OCI-LY1 (cell line): Measurements from ENCODE around the gene HMCN2.

Experiments
- H2AFZ ChIP-seq: fragments of 200-600 bp; sonication (generic), shearing (Covaris generic); 2 replicates; pipeline ENCODE4 v1.6.0; 2014; ENCODE audit warnings: antibody characterized with exemption, mild to moderate bottlenecking, low read length
- H3F3A ChIP-seq: fragments of 200-600 bp; sonication (generic), shearing (Covaris generic); 2 replicates; pipeline ENCODE4 v1.6.0; 2014; ENCODE audit warnings: mild to moderate bottlenecking, antibody characterized with exemption, low read length, moderate library complexity; ENCODE audit not compliant: insufficient read depth
- H3K27ac ChIP-seq: fragments of 200-600 bp; sonication (generic); 2 replicates; pipeline ENCODE4 v1.5.1; 2014; ENCODE audit warnings: low read length, mixed run types, mild to moderate bottlenecking, low read depth; ENCODE audit not compliant: poor library complexity, severe bottlenecking
- H3K27me3 ChIP-seq: fragments of 200-600 bp; sonication (generic); 2 replicates; pipeline ENCODE4 v1.6.0; 2014; ENCODE audit warnings: antibody characterized with exemption, mild to moderate bottlenecking, low read length, moderate library complexity; ENCODE audit not compliant: insufficient read depth
- H3K36me3 ChIP-seq: fragments of 200-600 bp; sonication (generic); 2 replicates; pipeline ENCODE4 v1.6.1; 2014; ENCODE audit warnings: mild to moderate bottlenecking, antibody characterized with exemption, low read length, moderate library complexity, mixed read lengths; ENCODE audit not compliant: insufficient read depth
- H3K4me1 ChIP-seq: fragments of 200-600 bp; sonication (generic); 2 replicates; pipeline ENCODE4 v1.5.1; 2014; ENCODE audit warnings: mild to moderate bottlenecking, low read length, moderate library complexity; ENCODE audit not compliant: insufficient read depth, severe bottlenecking
- H3K4me2 ChIP-seq: fragments of 200-600 bp; sonication (generic), shearing (Covaris generic); 2 replicates; pipeline ENCODE4 v1.6.1; 2014; ENCODE audit warnings: low read length
- H3K4me3 ChIP-seq: fragments of 200-600 bp; sonication (generic); 2 replicates; pipeline ENCODE4 v1.5.1; 2014; ENCODE audit warnings: low read length, low read depth, mild to moderate bottlenecking, mixed read lengths; ENCODE audit not compliant: poor library complexity, severe bottlenecking
- H3K79me2 ChIP-seq: fragments of 200-600 bp; shearing (Covaris generic); 2 replicates; pipeline ENCODE4 v1.6.1; 2016; ENCODE audit warnings: mixed run types, low read length, mixed read lengths; ENCODE audit not compliant: insufficient read depth
- H3K9ac ChIP-seq: fragments of 200-600 bp; sonication (generic), shearing (Covaris generic); 2 replicates; pipeline ENCODE4 v1.6.1; 2014; ENCODE audit warnings: mild to moderate bottlenecking, low read length, mixed read lengths
- H3K9me2 ChIP-seq: fragments of 200-600 bp; sonication (generic), shearing (Covaris generic); 2 replicates; pipeline ENCODE4 v1.6.1; 2014; ENCODE audit warnings: low read depth, mild to moderate bottlenecking, low read length, mixed read lengths
- H3K9me3 ChIP-seq: fragments of 200-600 bp; shearing (Covaris generic); 2 replicates; pipeline ENCODE4 v1.6.1; 2014; ENCODE audit warnings: low read length, mixed read lengths
- H4K20me1 ChIP-seq: fragments of 200-600 bp; sonication (generic), shearing (Covaris generic); 2 replicates; pipeline ENCODE4 v1.6.0; 2016; ENCODE audit warnings: mild to moderate bottlenecking, low read length; ENCODE audit not compliant: insufficient read depth
- CTCF ChIP-seq: fragments of 200-600 bp; sonication (generic), shearing (Covaris generic); IDR thresholded peaks from 2 replicates; pipeline ENCODE4 v1.5.1; 2017; ENCODE audit warnings: mild to moderate bottlenecking, antibody characterized with exemption, low read length, moderate library complexity, mixed read lengths
- EZH2 ChIP-seq: fragments of 200-600 bp; sonication (generic), shearing (Covaris generic); IDR thresholded peaks from 2 replicates; pipeline ENCODE4 v1.8.0; 2017; ENCODE audit warnings: borderline replicate concordance, mixed run types, mild to moderate bottlenecking, antibody characterized with exemption, low read length, moderate library complexity, mixed read lengths

The HMCN2 gene

GRCh38 chr9:130308081-130308571 lies 42.6 kb downstream of the HMCN2 start:
- no peaks in the 10 kb centered on the region for H3K4me1 ChIP-seq
- no peak overlapping the region for H3K9ac ChIP-seq
- H3K9me2 ChIP-seq, result no peaks in the 10 kb centered on the region
- no peaks in the 10 kb centered on the region for H3F3A ChIP-seq
- no peaks in the 10 kb centered on the region for H3K36me3 ChIP-seq
- H4K20me1 ChIP-seq, result no peaks in the 10 kb centered on the region
- H3K4me3 ChIP-seq, result no peak overlapping the region
- H3K9me3 ChIP-seq, result no peaks in the 10 kb centered on the region
- H3K27me3 ChIP-seq, result no peaks in the 10 kb centered on the region
- no peak overlapping the region for H2AFZ ChIP-seq
- H3K4me2 ChIP-seq, result no peak overlapping the region
- no peaks in the 10 kb centered on the region for H3K79me2 ChIP-seq
- TF ChIP-seq EZH2 (no peak), CTCF (no peak)
- no peak overlapping the region for H3K27ac ChIP-seq

- no peaks in the 10 kb centered on the region for H3K9me2 ChIP-seq
- no peaks in the 10 kb centered on the region for H4K20me1 ChIP-seq
- no peaks in the 10 kb centered on the region for H3K9me3 ChIP-seq
- TF ChIP-seq EZH2 (no peak), CTCF (no peak)
- no peaks in the 10 kb centered on the region for H3K4me1 ChIP-seq
- no peak overlapping the region for H3K9ac ChIP-seq
- H3K36me3 ChIP-seq, result no peaks in the 10 kb centered on the region
- H3K4me3 ChIP-seq, result no peak overlapping the region
- no peak overlapping the region for H2AFZ ChIP-seq
- H3K27me3 ChIP-seq, result no peaks in the 10 kb centered on the region
- H3K4me2 ChIP-seq, result no peak overlapping the region
- no peak overlapping the region for H3K27ac ChIP-seq
- no peaks in the 10 kb centered on the region for H3F3A ChIP-seq
- H3K79me2 ChIP-seq, result no peaks in the 10 kb centered on the region
These were observed 44.3 kb downstream of the HMCN2 start for GRCh38 chr9:130309689-130310455.

- H3K9me3 ChIP-seq, result no peaks in the 10 kb centered on the region
- H4K20me1 ChIP-seq, result no peaks in the 10 kb centered on the region
- H3K27ac ChIP-seq, result no peak overlapping the region
- H3K4me2 ChIP-seq, result no peak overlapping the region
- no peaks in the 10 kb centered on the region for H3K4me1 ChIP-seq
- H3K4me3 ChIP-seq, result no peak overlapping the region
- no peaks in the 10 kb centered on the region for H3K27me3 ChIP-seq
- TF ChIP-seq CTCF (no peak), EZH2 (no peak)
- no peaks in the 10 kb centered on the region for H3F3A ChIP-seq
- H3K9ac ChIP-seq, result no peak overlapping the region
- H2AFZ ChIP-seq, result no peak overlapping the region
- H3K36me3 ChIP-seq, result no peaks in the 10 kb centered on the region
- no peaks in the 10 kb centered on the region for H3K79me2 ChIP-seq
- H3K9me2 ChIP-seq, result no peaks in the 10 kb centered on the region
These were observed 44.9 kb downstream of the HMCN2 start for GRCh38 chr9:130310456-130310855.
